GM19395 (cell line): ENCODE data around the gene FAM114A2.
"Not testable (repeated sequence)": the region's sequence is repeated elsewhere in the genome, so short reads cannot be mapped to it uniquely, and the experiment has no call there.

Experiments
- ATAC-seq: cut with Tn5 transposase; IDR thresholded peaks from one replicate; pipeline ENCODE4 v1.9.1; 2021; ENCODE audit warnings: mild to moderate bottlenecking, moderate library complexity; ENCODE audit not compliant: unreplicated experiment

Gene FAM114A2

GRCh38 chr5:154038707-154039457, at the start of gene FAM114A2, which contains the start of gene MFAP3:
Gene FAM114A2, minus strand, starts transcription at chr5:154038910. Its CDS starts 3,957 bp downstream, at chr5:154034953.
Gene MFAP3, plus strand, starts transcription at chr5:154038967. Its CDS starts 10,756 bp downstream, at chr5:154049723.
- ATAC-seq: peak; percentile 96

GRCh38 chr5:154087260-154087659, 48.5 kb upstream of the FAM114A2 start:
- no peak for ATAC-seq

- ATAC-seq: no peak
Observed at GRCh38 chr5:154086641-154087040, 47.9 kb upstream of the FAM114A2 start.

- no peak for ATAC-seq
Observed at GRCh38 chr5:154086146-154086545, 47.4 kb upstream of the FAM114A2 start.

- no peak for ATAC-seq
Observed at GRCh38 chr5:154084062-154084639, 45.4 kb upstream of the FAM114A2 start.

- no peak for ATAC-seq
Observed at GRCh38 chr5:154081246-154081645, 42.5 kb upstream of the FAM114A2 start.

GRCh38 chr5:154078272-154078671, 39.6 kb upstream of the FAM114A2 start:
- no peak for ATAC-seq

GRCh38 chr5:154077696-154078095, 39.0 kb upstream of the FAM114A2 start:
- no peak for ATAC-seq

- ATAC-seq: no peak
Observed at GRCh38 chr5:154076240-154076922, 37.7 kb upstream of the FAM114A2 start.

GRCh38 chr5:154072414-154073171, 33.9 kb upstream of the FAM114A2 start:
- peak; percentile 98 for ATAC-seq

GRCh38 chr5:154071799-154072413, 33.2 kb upstream of the FAM114A2 start:
- ATAC-seq: peak; percentile 44

GRCh38 chr5:154069854-154070253, 31.1 kb upstream of the FAM114A2 start:
- ATAC-seq: not testable (repeated sequence)

- no peak for ATAC-seq
Observed at GRCh38 chr5:154065971-154066370, 27.3 kb upstream of the FAM114A2 start.

GRCh38 chr5:154063372-154063771, 24.7 kb upstream of the FAM114A2 start:
- ATAC-seq: no peak

- no peak for ATAC-seq
Observed at GRCh38 chr5:154060606-154061005, 21.9 kb upstream of the FAM114A2 start.

- ATAC-seq: no peak
Observed at GRCh38 chr5:154059583-154059982, 20.9 kb upstream of the FAM114A2 start.

GRCh38 chr5:154059039-154059430, 20.3 kb upstream of the FAM114A2 start:
- ATAC-seq: peak; percentile 79

- ATAC-seq: peak; percentile 82
Observed at GRCh38 chr5:154058055-154059038, 19.6 kb upstream of the FAM114A2 start.

GRCh38 chr5:154055201-154055600, 16.5 kb upstream of the FAM114A2 start:
- ATAC-seq: no peak
